ENCODE data around the gene C13orf42.

Gene C13orf42

DNA sequence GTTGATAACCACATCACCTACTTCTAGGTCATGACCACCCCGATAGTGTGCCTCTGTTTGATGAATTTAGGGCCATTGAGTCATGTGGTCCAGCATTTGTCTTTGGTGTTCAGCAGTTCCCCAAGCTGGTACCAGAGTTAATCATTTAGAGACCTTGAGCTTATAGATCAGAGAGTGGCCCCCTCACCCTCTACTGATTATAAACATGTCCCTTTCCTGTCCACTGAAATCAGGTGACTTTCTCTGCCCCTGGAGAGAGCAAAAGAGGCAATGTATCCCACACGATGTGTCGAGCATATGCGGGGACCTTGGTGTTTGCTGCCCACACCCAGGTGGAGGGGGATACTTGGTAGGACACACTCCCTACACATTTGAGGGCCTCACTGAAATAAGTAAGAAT is 46.3 kb downstream of the C13orf42 start:
- DNase-seq, result no peak

DNA sequence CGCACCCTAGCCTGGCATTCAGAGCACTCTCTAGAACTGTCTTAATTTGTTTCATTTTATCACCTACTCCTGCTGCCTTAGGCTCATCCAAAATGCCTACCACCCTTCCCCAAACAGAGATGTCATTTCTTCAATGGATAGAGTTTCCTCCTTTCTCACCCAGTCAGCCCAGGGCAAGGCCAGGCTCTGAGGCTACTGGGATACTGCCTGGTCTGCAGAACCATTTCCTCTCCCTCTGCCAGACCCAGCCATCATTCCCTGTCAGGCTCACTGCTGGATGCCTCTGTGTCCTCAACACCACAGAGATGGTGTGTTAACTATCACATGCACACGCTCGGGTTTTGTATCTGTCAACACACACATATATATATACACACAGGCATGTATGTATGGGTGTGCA is 47.2 kb downstream of the C13orf42 start:
- no peak for DNase-seq

DNA sequence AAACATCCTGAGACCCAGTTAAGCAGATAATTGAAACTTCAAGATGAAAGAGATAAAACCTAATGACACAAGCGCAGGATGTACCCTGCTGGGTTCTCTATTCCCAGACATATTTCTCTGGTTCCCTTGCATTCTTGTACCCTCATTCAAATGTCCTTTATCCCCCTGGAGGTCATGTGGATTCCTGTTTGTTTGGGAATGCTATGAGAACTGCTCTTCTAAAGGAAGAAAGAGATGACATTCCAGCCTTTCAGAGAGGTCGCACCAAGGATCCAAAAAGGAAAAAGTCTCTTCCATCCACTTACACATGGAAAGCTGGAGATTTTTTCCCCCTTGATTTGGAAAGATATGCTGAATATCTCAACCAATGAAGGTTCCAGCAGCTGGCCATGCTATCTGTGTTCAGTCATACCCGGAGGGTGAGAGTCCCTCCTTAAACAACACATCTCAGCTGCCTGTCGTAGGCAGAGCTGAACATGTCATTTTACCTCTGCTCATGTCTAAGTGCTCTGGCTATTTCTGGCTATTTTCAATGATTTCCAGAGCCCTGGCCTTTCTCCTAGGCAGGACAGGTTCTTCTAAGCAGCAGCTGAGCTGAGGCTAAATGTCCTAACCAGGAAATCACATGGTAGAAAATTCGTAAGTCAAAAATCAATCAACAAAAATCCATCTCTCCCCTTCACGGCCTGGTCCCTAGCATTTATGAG is 52.5 kb downstream of the C13orf42 start:
- DNase-seq, result no peak

DNA sequence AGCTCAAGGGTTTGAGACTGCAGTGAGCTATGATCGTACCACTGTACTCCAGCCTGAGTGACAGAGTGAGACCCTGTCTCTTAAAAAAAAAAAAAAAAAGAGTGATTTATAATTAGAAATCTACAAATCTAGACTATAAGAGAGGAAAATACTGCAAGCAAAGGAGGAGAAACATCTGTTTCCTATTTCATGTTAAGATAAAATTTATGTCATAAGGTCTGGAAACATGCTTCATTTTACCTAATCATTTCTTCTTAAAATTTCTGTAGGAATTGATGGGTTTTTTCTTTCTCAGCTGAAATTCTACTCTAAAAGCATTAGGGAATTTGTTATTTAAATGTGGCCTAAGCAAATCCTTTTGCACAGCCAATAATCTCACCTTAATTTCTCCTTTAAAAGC is 53.2 kb downstream of the C13orf42 start:
- no peak for DNase-seq

DNA sequence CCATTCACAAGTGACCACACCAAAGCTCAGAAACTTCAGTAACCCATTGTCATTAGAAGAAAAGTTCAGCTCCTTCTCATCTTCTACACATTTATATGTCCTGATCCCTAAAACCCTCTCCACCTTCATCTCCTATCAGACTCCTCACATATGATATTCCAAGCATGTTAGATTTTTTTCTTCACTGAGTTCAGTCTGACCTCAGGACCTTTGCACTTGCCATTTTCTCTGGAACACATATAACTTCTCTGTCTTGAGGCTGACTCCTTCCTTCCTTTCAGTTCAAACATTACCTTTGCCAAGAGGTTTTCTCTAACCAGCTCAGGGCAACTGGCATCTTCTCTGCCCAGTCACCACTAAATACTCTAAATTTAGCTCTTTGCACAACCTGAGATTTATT is 54.1 kb downstream of the C13orf42 start:
- DNase-seq, result no peak

DNA sequence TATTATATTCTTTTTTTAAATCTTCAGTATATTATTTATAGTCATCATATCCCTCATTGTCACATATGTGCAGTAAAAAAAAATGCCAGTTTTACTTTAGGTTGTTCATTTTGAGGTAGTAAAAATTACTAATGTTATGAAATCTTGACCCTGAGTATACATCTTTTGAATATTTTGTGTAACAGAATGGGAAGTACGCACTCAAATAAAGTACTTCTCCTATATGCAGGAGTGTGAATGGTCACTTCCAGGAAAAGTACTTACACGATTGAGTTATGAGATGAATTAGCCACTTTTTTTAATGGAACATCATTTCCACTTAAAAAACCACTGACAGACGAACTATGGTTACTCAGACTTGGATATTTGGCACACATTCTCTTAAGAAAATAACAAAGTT is 58.5 kb downstream of the C13orf42 start:
- DNase-seq, result no peak

DNA sequence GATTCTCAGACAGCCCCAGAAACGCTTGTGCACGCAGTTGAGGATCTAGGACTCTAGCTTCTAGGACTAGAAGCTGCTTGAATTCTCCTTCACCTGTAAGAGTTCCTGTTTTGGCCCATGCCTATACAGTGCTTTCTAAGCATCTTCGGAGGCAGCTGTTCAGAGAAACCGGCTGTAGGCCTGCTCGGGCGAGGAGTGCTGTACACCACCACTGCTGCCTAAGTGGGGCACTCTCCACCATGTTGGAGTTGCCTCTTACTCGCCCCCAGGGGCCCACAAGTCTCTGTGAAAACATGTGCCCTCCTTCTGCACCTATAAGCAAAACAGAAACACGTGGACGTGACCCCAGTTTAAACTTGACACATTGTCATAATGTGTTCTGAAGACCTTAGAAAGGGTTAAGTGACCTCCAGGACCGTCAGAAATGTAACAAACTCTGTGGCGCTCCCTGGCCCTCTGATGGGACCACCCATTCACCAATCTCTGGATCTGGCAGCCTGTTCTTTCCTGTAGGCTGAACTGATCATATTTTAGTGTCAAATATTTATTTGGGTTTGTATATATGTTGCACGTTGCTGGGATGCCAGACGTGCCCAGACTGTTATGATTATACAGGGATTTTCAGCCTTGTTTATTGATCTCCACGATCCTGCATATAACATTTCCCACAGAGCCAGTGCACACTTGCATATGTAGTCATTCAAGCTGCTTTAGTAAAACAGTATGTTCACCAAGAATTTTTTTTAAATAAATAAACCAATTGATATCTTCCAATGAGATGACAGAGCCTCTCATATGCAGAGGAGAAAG is 60.8 kb downstream of the C13orf42 start:
- DNase-seq, result no peak

DNA sequence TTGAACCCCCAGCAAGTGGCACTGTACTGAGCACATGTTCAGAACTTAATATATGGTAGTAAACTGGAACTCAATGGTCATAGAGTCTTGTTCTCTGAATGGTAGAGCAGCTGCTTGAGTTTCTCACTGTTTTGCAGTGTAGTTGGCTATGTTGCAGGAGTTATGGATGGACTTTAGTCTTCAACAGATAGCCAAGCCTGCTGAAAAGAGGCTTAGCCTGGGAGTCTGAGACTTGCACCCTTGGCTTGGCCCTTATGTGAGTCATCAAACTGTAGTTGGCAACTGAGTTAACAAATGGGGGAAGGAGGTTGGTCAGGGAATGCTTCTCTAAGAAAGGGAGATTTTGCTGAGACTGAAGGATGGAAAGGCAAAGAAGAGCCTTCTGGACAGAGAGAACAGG is 62.5 kb downstream of the C13orf42 start:
- DNase-seq, result no peak

DNA sequence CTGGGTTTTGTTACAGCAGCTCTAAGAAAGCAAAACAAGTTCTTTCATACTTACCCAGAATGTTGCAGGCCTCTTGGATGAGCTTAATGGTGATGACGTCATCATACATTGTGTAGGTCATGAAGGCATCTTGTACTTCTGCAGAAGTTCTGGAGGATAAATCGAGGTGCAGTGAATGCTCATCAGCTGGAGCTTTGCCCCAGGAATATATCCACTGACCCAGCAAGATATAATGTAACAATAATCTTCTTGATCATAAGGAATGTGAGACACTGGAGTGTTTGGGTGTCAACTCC is 63.0 kb downstream of the C13orf42 start:
- no peak for DNase-seq

DNA sequence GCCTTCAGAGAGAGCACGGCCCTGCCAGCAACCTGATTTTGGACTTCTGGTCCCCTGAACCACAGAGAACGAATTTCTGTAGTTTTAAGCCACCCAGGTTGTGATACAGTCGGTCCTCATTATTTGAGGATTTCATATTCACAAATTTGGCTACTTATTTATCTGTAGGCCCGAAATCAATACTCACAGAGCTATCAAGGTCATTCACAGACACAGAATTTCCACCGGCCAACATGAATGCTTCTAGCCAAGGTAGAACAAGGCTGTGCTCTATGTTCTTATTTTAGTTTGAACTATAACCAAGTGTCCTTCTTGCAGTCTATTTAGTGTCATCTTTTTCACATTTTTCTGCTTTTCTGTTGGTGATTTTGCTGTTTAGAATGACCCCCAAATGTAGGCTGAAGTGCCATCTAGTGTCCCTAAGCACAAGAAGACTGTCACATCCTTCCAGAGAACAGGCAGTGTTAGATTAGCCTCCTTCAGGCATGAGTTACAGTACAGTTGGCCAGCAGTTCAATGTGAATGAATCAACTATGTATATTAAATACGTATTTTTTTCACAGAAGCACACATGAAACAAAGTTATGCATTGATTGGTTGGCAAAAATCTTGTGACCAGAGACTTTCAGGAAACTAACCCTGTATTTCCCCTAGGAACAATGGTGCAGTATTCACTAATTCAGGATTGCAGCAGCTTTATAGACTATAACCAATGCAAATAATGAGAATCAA is 63.5 kb downstream of the C13orf42 start:
- no peak for DNase-seq

DNA sequence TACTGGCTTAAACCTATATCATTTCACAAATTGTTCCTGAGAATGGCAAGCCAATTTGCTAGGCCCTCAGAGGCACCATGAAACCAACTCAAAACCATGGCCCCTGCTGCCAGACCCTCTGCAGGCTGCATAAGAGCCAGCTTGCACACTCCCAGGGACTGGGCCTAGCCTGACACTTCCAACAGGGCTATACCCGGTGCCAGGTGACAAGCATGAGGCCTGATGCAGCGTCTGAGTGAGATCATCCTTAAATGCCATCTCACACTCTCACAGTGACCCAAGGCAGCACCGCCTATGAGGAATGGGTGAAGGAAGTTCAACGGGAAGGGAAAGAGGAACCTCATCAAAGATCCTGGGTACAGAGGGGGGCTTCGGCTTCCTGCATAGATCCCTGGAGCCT is 65.6 kb downstream of the C13orf42 start:
- DNase-seq, result no peak

DNA sequence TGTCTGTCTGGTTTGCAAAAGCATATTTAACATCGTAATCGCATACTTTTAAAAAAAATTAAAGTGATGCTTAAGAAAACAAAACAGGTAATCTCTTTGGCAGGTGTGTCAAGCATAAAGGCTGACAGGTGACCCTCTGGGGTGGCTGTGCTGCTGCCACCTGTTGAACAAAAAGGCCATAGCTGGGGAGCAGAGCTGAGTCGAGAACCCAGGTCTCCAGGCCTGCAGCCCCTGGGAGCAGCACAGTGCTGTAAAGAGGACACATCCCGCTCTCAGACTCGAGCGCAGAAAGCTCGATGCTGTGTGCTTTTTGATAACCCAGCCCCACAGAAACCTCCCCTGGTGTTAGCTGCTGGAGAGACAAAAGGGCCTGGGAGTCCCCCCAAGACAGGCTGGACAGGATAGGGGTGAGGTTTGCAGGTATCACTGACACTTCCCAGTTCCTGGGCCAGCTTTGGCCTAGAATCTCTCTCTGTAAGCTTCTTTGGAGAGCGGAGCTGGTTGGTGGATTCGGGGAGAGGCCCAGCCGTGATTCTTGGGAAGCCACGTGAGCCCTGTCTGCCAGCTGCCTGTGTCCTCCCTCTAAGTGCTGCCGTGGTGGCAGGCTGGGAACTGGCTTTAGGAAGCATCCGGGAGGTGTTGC is 66.9 kb downstream of the C13orf42 start:
- no peak for DNase-seq

DNA sequence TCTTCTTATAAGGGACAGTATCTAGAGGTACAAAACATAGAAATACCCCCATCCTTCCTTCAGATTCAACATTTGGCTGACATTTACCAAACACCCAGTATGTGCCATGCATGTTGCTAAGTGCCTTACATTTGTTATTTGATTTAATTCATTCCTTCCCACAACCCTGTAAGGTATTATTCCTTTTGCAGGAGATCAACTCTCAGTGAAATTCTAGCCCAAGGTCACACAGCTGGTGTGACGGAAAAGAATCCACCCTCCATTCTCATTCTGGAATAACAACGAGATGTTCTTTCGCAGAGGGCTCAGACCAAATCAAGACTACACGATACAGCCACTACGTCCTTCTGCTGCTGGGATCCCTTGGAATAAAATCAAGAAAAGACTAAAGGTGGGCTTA is 67.8 kb downstream of the C13orf42 start:
- DNase-seq, result no peak

DNA sequence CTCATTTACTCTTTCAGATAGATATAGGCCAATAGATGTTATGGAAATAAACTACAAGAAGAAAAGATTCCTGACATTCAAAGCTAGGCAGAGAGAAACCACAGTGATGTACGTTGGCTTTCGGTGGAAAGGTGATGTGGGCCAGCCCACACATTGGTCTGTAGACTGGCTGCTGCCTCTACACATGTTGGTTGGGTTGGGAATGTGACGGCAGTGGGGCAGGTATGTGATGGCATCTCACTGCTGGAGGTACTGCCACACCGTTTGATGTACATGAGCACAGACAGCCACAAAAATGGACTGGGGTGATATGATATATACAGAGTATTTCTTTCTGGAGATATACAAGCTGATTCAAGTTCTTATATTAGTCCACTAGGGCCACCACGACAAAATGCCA is 69.4 kb downstream of the C13orf42 start:
- no peak for DNase-seq

DNA sequence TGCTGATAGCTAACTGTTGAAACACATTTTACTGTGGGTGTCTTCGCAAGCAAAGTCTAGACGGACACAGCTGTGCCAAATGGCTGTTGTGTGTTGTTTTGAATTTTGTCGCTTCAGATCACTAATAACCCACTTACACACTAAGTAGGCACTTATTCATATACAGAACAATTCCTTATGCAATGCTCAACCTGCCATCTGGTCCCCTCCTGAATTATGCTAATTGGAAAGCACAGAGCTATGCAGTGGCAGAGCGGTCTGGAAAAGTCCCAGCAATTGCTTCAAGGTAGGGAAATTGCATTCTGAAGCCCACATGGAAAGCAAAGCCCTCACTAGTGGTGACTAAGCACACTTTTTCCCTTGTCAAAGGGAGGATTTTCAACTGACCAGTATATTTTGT is 69.9 kb downstream of the C13orf42 start:
- DNase-seq, result peak; percentile 6

DNA sequence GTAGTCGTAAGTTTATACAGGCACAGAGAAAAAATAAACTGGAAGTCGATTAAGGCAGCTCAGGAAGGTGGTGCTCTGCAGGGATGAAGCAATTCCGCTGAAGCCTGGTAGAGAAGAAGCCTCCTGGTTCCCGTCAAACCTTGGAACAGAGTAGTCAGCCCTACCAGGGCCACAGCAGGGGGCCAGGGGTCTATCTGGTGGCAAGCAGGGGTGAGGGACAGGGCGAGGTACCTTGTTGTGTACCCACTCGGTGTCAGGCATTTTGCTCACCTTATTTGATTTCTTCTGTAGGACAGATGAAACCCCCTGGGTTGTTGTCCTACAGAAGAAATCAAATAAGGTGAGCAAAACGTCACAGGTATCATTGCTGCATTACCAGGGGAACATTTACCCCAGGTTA is 70.6 kb downstream of the C13orf42 start:
- DNase-seq, result no peak

DNA sequence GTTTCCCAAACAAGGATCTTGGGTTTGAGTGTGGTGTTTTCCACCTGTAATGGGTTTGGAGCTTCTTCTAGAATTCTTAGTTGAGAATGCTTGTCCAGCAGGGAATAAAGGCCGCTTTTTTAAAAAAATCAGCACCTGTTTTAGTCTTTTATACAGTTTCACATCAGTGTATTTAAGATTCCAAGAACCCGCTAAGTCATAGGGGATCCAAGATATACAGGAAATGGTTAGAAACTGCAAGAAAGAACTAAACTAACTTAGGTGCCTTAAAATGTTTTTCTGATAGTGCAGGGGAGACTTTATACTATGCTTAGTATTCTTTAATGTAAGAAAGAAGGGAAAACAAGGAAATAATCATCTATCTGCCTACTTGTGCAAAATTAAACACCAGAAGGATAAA is 74.7 kb downstream of the C13orf42 start:
- no peak for DNase-seq

DNA sequence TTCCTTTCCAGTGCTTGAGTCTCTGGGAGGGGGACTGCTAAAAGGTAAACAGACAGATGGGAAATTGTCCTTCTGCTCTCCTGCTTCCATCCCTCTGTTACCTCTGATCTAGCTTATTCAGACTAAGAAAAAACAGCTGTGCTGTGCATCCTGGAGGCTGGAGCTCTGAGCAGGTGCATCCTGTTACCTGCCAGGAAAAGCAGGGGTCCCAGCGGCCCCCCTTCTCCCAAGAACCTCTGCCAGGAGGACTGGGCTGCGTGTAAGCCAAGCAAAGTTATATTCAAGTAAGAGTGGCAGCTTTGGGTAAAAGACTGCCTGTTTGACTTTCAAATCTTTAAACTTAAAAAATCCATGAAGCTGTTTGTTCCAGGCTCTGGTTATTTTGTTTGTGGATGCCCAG is 75.1 kb downstream of the C13orf42 start:
- no peak for DNase-seq

DNA sequence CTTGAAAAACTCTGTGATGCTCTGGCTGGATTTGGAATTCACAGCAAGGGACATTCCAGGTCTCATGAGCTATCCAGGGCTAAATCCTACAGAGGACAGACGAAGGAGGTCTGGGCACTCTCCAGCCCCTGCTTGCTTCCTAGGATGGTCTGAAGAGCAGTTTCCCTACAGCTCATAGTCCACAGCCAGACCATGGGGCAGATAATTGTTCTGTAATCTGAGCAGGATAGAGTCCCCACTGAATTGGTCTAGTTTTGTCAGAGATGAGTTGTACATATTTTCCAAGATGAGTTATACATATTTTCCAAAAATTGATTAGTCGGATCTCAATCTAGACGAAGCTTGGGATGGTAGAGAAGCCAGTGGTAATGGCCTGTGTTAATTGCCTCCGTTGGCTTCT is 75.6 kb downstream of the C13orf42 start:
- no peak for DNase-seq

DNA sequence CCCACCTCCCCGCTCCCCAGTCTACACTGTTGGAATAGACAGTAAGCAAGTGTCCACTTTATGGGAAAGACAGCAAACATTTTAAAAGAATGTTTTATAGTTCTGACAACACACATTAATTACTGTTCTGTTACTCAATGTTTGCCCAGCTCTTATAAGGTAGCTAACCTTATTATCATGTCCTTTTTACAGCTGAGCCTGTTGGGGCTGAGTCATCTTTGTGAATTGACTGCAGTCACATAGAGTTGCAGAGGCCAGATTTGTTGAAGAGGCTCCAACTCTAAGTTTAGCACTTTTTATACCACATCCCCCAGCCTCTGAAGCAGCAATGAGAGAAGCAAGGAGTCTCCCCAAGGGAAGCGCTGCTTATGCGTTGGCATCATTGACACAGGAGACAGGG is 76.2 kb downstream of the C13orf42 start:
- no peak for DNase-seq

DNA sequence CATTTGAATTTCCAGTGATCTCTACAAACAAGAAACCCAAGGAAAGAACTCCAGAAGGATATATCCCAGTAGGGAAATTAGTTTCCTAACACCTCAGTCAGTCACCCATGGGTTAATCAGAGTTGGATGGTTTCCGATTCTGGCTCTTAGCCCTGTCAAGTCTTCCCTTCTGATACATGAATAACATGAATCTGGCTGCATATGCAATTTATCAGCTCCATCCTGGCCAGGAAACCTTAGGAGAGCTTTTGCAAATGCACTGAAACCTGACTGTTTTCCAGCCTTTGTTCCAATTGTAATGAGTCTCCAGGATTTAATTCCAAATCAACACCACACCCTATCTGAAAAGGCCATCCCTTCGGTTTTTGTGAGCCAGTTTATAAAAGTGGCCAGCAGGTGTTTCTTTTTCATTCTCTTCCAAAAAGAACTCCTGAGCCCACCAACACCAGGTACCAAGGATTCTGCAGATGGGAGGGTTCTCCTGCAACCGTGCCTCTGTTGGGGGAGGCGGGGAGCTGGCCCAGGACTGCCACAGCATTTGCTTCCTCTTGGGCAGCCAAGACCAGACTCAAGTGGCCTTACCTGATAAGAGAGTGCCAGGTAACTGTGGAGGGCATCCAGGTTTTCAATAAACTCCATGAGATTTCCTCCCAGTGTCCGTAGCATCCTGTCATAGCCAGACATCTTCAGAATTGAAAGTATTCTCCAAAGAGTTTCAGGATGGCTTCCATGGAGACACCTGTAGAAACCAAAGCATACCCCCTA is 77.5 kb downstream of the C13orf42 start:
- DNase-seq, result no peak

DNA sequence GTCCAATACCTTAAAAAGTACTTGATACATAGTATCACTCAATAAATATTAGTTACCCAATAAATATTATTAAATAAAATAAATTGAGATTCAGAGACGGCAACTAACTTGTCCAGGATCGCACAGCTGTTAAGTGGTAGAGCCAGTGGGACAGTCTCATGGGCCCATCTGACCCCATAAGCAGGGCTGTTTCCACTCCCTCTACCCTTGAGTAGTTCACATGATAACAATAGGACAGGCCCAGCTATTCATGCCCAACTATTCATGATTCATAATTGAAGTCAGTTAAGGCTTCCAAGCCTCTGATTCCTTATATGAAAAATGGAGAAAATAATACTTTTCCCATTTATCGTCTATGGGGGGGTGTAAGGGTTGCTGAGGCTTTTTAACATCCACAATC is 78.2 kb downstream of the C13orf42 start:
- no peak for DNase-seq

Measured in DMS79 (cell line).